Effector CD4-positive, alpha-beta T cell (primary cell): ENCODE data around the gene NSUN2.

Source experiments
- DNase-seq: peaks from one replicate; pipeline ENCODE4 v3.0.0-alpha.2; 2020

NSUN2 gene

DNA sequence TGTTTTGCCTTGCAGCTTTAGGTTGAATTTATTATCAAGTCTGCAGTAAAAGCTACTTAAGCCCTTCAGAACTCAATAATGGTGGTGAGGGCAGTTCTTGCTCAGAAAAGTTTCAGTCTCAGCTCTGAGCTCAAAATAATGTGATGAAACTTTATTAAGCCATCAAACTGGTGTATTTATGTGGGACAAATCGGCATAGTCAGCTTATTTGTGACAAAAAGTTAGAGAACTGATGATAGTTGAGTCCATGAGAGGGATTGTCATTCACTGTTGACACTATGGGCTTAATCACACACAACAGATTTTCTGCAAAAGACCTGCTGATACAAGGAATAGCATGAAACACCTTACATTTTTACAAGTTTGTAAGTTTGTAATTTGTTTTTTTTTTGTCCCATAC lies 9.8 kb upstream of the NSUN2 start:
- DNase-seq, result no peak

DNA sequence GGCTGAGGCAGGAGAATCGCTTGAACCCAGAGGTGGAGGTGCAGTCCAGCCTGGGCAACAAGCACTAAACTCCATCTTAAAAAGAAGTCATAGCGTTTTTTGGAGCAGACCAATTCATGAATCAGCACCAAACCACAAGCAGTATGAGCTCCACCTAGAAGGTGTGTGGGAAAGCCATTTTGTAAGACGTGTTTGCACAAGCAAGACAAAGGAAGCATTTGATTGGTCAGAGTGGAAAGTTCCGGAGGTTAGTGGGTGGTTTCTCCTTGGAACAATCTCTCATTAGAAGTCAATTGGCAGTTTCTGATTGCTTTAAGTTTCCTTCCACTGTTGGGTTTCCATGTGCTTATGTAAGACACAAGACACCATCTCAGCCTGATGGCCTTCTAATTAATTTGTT lies 5.4 kb upstream of the NSUN2 start:
- no peak for DNase-seq

DNA sequence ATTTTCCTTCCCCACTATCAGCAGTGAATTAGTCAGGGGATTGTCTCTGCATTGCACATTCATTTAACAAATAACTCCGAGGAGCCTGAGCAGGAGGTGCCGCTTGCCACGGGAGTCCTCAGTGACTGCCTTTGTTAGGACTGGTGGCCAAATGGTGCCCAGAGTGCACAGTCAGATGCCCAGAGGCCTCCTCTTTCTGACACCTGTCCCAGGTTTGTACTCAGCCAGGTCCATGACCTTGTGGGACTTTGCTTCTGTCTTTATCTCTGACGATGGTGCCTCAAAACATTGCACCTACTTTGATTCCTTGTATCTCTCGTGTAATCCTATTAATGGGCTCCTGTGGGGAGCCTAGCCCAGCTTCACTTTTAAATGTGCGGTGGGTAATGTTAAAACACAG lies 4.7 kb upstream of the NSUN2 start:
- DNase-seq, result no peak

DNA sequence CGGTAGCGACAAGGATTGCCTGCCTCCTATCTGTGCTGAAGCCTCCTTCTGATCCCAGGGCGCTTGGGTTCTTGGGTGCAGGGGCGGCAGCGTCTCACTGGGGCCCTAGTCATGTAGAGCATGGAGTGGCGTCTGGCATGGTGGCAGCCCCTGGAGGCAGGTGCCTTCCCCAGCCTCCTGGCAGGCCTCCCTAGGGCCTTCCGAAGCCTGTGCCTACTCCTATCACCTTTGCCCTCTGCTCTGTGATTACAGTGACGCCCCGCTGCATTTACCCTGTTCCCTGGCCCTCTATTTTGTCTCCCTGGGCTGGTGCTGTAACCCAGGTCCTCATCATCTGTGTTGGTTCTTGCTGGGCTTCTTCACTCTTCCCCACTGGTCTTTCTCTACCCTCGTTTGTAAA lies 4.2 kb upstream of the NSUN2 start:
- no peak for DNase-seq

DNA sequence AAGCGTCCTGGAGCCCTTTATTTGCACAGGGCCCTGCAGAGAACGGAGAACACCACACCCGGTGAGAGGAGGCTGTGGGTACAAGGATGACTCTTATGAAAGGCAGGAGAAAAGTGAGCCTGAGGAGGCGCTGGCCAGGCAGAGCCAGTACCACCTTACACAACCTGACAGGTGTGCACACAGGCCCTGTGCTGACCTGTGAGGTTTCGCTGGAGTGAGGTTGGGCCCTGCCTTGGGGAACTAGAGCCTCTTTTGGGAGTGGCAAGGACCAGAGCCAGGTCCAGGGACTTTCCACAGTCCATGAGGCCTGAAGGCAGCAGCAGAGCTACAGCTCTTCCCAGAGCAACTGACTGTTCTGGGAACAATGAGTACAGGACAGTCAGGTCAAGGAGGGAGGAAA lies 3.4 kb upstream of the NSUN2 start:
- no peak for DNase-seq

DNA sequence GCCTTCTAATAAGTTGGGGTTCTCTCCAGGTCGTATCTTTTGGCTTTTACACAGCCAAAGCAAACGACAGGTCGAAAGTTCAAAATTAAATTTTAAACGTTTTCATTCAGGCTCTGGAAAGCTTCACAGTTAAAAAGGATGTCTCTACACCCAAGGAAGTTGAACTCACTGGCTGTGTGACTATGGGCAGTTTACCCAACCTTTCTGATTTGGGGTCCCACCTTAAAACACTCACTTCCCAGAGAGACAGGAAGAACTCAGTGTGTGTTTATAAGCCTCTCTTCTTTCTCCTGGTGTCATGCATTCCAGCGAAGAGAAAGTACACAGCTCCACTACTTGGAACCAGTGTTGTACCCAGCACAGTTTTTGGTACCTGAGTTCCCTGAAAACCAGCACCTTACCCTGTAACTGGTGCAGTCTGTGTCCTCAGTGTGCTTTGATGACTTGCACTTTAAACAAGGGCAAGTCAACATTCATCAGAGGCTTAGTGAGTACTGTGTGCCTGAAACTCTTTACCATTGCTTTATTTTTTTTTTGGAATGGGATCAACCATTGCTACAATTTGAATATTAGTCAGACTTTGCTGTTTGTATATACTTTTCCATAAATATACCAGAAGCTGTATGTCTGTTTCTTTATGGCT lies 2.1 kb upstream of the NSUN2 start:
- no peak for DNase-seq

DNA sequence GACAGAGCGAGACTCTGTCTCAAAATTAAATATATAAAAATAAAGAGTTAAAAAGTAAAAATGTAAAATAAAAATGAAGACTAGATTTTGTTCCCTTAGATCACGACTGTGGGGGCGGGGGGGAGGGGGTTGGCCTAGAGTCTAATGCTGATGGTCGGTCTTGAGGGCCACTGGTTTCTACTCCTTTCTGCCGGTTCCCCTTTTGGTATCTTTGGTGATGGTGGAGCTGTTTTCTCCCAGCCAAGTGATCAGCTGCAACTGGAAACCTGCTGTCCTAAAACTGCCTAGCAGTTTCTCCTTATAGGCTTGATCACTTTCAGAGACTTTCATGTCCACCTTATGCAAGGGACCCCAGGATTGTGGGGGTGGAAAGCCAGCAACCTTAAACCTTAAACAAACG lies 1.5 kb upstream of the NSUN2 start:
- no peak for DNase-seq

DNA sequence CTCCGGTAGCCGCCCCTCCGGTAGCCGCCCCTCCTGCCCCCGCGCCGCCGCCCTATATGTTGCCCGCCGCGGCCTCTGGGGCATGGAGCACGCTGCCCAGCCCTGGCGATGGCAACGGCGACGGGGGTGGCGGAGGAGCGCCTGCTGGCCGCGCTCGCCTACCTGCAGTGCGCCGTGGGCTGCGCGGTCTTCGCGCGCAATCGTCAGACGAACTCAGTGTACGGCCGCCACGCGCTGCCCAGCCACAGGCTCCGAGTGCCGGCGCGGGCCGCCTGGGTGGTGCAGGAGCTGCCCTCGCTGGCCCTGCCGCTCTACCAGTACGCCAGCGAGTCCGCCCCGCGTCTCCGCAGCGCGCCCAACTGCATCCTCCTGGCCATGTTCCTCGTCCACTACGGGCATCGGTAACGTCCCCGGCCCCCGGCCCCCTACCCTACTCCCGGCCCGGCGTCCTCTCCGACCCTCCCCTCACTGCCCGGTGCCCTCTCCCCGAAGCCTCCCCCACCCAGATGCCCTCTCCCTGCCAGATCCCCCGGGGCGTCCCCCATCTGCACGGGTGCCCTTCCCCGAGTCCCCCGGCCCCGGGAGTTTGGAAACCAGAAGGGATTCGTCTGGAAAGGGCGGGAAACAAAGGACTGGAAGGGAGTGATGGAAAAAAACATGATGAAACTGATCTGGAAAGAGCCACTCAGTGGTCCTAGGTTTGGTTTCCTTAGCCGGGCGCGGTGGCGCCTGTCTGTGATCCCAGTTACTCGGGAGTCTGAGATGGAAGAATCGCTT lies 813 bp upstream of the NSUN2 start:
- no peak for DNase-seq

DNA sequence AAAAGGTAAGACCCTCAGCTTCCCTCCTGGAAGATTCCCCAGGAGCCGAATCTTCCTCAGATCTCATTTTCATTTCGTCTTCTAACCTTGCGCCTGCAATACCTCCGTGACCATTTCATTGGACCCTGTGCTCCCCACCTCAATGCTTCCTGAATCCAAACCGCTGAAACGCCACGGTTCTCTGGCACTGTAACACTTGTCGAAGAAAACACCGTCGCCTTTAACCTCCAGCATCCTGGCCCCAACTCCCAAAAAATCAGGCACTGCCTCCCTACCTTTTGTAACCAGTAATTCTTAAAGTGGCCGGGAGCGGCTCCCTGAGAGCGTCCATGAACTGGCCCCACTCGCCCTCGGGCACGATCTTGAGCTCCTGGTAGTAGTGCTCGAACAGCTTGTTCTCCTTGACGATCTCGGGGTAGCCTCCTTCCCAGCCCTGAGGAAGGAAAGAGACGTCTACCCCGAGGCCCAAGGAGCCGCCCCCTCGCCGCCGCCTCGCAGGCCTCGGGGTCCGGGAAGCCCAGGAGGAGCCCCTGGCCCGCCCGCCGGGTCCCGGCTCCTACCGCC lies 438 bp downstream of the NSUN2 start:
- DNase-seq, result no peak

DNA sequence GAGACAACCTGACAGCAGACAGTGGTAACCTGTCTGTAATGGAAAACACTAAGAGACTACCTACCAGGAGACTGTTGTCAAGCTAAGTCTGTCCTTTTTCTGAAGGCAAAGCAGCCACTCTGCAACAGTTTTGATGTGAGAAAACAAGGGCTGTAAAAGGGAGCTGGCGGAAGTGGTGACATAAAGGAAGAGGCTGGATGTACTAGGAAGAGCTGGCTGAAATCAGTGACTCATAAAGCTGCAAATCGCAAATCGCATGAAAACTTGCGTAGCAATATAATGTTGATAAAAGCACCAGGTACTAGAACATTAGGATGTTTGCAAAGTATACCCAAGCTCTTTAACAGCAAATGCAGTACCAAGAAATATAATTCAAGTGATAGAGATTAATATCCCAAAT lies 1.4 kb downstream of the NSUN2 start:
- DNase-seq, result no peak

DNA sequence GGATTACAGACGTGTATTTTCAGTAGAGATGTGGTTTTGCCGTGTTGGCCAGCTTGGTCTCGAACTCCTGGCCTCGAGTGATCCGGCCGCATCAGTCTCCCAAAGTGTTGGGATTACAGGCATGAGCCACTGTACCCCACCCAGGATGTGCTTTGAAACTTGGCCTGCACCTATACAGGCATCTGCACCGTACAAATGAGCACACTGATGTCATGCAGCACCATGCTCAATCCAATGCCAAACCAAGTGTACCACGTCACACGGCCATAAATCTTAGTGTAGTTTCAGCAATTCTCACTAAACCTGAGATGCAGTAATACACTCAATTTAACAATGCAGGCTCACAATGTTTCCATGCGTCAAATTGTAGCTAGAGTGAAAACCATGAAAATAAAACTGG lies 6.3 kb downstream of the NSUN2 start:
- DNase-seq, result no peak

DNA sequence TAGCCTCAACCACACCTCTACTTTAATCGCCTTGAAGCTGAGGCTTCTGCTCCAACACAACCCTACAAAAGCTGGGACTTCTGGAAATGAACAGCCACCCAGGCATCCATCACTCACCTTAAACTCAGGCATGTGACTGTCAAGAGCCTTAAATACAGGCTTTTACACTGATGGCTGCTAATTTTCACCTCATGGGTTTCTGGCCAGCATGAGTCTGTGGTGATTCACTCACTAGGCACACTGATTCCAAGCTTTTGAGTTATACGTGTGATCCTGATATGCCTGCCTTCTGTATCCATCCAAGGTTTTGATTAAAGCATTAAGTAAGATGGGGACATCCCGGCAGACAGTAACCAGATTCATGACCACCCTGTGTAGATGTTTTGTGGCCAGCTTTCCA lies 8.9 kb downstream of the NSUN2 start:
- no peak for DNase-seq

DNA sequence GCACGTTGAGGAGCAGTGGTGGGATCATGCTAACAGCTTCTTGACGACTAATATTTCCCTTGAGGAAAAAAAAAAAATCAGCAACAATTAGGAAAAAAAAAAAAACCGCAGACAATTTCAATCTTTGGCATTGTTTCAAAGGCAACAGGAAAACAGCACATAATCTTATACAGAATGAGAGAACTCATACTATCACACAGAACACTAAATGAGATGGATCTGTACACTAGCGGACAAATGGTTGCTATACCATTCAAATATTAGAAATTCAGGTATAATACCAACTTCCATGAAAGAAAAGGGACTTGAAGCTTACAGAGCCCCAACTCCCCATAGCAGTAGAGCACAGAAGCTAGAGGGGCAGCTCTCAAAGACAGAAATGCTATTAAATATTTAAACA lies 9.6 kb downstream of the NSUN2 start:
- no peak for DNase-seq

DNA sequence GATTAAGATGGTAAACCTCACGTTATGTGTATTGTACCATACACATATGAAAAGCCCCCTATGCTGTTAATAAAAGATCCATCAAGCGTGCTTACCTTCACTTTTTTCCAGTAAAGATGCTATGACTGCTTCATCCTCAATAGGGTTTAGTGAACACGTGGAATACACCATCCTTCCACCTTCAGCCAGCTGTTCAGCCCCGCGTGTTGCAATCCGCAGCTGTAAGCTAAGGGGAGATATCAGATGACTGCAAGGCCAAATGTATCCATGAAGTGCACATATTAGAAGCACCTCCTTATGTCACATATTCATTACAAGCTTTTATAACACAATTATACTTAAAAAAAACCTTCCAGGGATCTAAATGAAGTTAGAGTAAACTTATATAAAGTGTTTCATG lies 16.2 kb downstream of the NSUN2 start:
- DNase-seq, result no peak

DNA sequence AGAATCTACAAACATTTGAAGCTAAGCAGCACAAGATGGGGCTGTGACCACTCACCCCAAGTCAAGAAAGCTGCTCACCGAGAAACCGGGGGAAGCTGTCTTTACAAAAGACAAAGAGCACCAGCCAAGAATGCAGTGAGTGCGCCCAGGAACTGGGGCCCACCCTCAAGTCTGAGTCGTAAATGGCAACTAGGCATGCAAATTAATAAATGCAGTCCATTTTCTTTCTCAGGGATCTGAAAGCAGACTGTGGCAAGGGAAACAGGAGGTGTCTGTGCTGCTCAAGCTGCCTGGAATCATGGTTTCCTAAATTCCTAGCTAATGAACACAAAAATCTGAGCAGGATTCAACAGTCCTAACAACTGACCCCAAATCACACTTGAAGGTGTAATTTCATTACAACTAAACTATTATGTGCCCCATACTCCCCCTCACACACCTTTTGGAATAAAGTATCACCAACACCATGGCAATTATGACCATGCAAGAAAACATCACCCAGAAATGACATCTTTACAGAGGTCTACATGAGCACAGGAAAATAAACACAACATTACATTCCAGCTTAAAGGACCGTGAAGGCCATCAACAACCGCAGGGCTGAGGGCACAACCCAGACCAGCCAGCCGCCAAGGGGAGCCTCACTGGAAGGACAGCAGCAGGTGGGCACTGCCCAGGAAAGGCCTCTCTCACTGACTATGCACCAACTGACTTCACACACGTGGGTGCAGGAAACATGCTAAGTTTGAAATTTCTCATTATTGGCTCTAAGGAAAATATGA lies 17.6 kb downstream of the NSUN2 start:
- no peak for DNase-seq

DNA sequence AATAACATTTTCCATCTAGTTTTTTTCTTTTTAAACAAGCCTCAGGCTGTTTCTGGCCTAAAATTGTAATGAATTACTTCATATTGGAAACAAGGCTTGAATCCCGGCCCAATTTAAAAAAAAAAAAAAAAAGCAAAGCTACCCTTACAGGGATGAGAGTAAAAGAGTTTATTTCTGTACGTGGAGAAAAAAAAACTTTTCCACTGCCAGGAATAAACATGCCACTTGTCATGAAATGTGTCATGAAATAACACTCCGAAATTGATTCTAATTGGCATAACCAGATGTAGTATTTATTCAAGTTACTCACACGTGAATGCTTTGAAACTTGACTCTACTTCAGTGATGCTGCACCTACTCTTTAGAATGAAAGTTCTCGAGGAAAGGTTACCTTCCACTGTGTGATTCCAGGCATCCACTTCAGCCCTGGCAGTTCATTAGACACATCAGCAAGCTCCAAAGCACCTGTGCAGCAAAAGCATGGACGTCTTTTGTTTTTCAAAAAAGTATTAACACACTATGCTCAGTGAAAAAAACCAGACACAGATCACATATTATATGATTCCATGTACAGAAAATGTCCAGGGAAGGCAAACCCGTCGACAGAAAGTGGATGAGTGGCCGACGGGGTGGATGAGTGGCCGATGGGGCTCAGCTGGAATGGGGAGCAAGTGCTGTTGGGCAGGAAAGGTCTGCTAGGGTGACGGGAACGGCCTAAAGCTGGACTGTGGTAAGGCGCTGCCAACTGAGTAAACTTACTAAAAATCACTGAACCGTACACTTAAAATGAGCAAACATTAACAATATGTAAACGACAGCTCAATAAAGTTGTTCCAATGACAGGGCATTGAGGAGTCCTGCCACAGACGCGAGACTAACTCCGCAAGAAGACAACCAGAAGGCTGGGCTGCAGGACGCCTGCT lies 21.2 kb downstream of the NSUN2 start:
- DNase-seq, result no peak

DNA sequence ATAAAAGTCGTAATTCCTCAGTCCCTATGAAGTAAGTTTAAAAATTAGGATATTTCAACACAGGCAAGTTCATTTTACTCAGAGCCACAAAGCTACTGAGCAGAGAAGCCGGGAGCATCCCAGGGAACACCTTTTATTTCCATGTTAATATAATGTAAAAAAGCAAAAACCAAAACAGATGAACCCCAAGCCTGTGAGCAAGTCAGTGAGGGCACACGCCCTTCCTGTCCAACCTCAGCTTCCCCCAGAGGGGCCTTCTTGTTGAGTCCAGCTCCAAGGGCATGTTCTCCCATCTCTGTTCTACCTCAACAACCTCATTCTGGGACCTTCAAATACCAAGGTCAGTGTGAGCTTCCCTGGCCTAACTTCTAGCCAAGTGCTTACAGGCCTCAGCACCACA lies 24.8 kb downstream of the NSUN2 start:
- DNase-seq, result no peak

DNA sequence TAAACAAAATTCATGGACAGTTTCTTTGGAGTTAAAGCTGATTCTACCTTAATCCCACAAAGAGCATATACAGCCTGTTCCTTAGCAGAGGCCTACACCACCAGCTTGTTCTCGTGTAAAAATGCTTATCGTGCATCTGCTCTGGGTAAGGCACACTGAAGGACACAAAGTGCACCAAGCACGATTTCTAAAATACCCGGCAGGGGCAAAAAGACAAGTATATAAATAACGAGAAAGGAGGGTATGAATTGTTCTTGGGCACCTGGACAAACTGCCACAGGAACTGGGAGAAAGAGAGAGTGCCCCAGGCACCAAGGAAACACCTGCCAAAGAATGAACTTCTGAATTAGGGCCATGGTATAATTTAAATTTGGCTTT lies 25.3 kb downstream of the NSUN2 start:
- no peak for DNase-seq

DNA sequence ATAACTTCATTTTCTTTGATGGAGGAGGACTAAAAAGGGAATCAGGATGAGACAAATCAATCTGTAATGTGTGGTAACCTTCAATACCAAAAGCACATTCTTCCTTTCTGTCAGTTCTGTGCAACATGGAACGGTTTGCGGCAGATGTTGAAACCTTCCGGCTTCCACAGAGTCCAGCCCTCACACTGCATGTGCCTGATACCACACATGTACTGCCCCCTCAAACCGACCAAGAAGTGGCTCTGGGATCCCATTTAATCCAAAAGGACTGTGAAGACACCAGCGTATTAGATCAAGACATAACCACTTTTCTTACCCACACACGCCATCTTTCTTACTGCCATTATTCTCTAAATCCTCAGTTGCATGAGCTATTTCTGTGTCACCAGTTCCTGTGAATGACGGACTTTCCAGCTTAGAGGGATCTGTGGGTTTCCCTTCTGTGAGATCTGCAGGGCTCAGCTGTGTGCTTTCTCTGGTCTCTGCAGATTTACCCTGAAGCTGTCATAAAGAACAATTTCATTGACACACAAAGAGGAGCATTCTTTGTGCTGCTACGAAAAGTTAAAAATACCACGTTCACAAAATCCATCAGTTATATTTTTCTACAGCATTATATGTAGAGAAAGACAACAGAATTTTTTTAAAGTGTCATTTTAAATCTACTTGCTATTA lies 25.8 kb downstream of the NSUN2 start:
- no peak for DNase-seq

DNA sequence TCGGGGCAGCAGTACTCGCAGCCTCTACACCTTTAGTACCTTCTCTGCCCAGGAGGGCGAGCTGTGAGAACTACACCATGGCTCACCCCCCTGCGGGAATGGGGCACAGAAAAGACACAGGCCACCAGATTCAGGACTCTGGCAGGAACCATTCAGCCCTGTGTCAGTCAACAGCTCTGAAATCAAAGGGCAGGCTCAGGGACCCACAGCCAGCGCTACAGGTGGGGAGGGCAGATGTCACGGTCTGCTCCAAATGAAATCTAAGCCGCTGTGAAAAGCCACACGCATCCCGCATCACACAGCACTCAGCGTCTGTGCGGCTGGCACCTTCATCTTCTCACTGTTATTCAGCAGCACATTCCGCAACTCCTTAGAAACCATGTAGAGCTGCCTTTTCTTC lies 27.9 kb downstream of the NSUN2 start:
- no peak for DNase-seq

DNA sequence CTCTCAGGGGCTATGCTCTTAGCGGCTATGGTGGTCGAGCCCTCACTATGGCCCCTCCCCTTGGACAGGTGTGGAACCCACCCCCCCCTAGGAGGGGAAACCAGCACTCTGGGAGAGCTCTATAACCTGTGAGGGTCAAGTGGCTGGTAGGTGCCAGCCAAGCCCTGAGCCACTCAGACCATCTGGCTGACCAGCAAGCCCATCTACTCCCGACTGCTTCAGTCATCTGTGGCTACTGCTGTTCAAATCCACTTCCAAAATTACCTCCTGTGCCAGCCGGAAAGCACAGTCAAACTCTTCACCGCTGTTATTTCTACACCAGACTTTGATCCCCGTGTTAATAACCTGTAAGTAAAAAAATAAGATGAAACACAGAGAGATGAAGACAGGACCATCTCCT lies 28.5 kb downstream of the NSUN2 start:
- DNase-seq, result no peak

DNA sequence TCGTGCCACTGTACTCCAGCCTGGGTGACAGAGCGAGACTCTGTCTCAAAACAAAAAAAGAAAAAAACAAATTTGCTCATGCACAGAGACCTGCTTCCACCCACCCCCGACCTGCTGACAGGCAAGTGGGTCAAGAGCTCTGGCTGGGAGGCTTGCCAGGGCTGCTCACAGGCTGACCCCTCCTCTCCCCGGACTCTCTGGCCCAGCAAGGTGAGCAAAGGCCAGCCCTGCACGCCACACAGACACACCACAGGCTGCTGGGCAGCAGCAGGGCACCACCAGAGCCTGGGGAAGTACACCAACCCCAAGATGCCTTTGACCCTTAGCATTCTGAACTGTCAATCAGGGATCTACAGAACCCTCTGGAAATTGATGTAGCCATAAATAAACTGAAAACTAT lies 29.2 kb downstream of the NSUN2 start:
- DNase-seq, result no peak
